HUES64 (cell line): ENCODE measurements around the gene CTSC.

Experiments
- H3K27ac ChIP-seq: 2 replicates; pipeline ENCODE4 v1.7.0; 2013; ENCODE audit warnings: low read depth, low read length, inconsistent platforms
- H3K27me3 ChIP-seq: 2 replicates; pipeline ENCODE4 v1.6.1; 2013; ENCODE audit warnings: mild to moderate bottlenecking, low read length; ENCODE audit not compliant: insufficient read depth
- H3K36me3 ChIP-seq: 2 replicates; pipeline ENCODE4 v1.6.1; 2013; ENCODE audit warnings: mild to moderate bottlenecking, low read length; ENCODE audit not compliant: insufficient read depth
- H3K4me1 ChIP-seq: 2 replicates; pipeline ENCODE4 v1.6.1; 2013; ENCODE audit warnings: mild to moderate bottlenecking, low read length, moderate library complexity; ENCODE audit not compliant: insufficient read depth
- H3K4me3 ChIP-seq: 2 replicates; pipeline ENCODE4 v1.5.1; 2013; ENCODE audit warnings: mild to moderate bottlenecking, low read length, moderate library complexity
- H3K9ac ChIP-seq: 2 replicates; pipeline ENCODE4 v1.6.1; 2013; ENCODE audit warnings: mild to moderate bottlenecking, low read depth, low read length
- H3K9me3 ChIP-seq: 2 replicates; pipeline ENCODE4 v1.6.1; 2013; ENCODE audit warnings: low read depth, low read length; ENCODE audit not compliant: insufficient read depth
- WGBS: fragments of 150-250, 120-280 bp; methylation state at CpG from one replicate; pipeline ENCODE4 v1.1.7; 2013; ENCODE audit warnings: missing lambda C conversion rate; 5-methylcytosine and 5-hydroxymethylcytosine counted together

The CTSC gene

GRCh38 chr11:88301488-88302140, 35.9 kb downstream of the CTSC start:
- WGBS = 70% methylated on average over 8 of the region's 9 CpGs
- H3K9me3 ChIP-seq = no peaks in the 10 kb centered on the region
- peaks cover 83% of the 10 kb centered on the region for H3K36me3 ChIP-seq
- peak overlapping the region; percentile 84 for H3K27ac ChIP-seq
- H3K4me3 ChIP-seq = no peak overlapping the region
- H3K4me1 ChIP-seq = peaks cover 51% of the 10 kb centered on the region
- peak overlapping the region; percentile 21; the same call in 1 of the 2 replicates for H3K9ac ChIP-seq
- H3K27me3 ChIP-seq = no peaks in the 10 kb centered on the region

DNA sequence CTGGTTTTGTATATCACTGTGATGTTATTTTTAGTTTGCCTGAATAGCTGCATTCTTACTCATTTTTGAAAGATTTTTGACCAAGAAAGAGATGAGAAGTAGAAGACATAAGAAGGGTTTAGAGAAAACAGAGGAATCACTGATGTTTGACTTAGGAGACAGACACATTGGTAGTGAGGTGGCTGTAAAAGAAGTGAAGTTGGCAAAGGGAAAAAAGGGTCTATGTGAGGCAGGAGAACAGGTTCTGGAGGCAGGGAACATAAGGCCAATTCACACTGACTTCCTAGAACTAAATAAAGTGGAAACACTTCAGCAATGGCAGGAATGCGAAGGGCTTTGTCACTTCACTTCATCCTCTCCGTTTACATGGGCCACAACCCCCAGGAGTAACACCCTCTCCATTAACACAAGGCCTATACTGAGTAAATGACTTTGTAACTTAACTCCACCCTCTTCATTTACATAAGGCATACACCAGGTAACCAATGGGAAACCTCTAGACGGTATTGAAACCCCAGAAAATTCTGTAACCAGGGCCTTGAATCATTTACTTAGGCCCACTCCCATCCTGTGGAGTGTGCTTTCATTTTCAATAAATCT, 36.5 kb downstream of the CTSC start:
- Histone ChIP-seq H3K27ac (peak overlapping the region; percentile 84), H3K36me3 (peaks cover 83% of the 10 kb centered on the region)
- 26% methylated on average over 3 of the region's 3 CpGs for WGBS

GRCh38 chr11:88297863-88298262, 39.7 kb downstream of the CTSC start:
- 98% methylated on average over 2 of the region's 2 CpGs for WGBS
- Histone ChIP-seq H3K9me3 (no peaks in the 10 kb centered on the region), H3K4me1 (peaks cover 49% of the 10 kb centered on the region), H3K9ac (no peak overlapping the region), H3K36me3 (peaks cover 83% of the 10 kb centered on the region), H3K4me3 (no peak overlapping the region), H3K27ac (no peak overlapping the region), H3K27me3 (no peaks in the 10 kb centered on the region)

More for the DNA sequence above, 36.5 kb downstream of the CTSC start:
- Histone ChIP-seq H3K4me1 (peaks cover 49% of the 10 kb centered on the region), H3K27me3 (no peaks in the 10 kb centered on the region), H3K4me3 (0 out of 2 replicates have a peak overlapping the region, but pooled peaks have one; percentile 0), H3K9ac (peak overlapping the region; percentile 31; the same call in 1 of the 2 replicates), H3K9me3 (no peaks in the 10 kb centered on the region)

- Histone ChIP-seq H3K27ac (no peak overlapping the region), H3K36me3 (peaks cover 83% of the 10 kb centered on the region), H3K9ac (no peak overlapping the region), H3K4me3 (no peak overlapping the region), H3K9me3 (no peaks in the 10 kb centered on the region), H3K27me3 (no peaks in the 10 kb centered on the region), H3K4me1 (peaks cover 49% of the 10 kb centered on the region)
- 64% methylated on average over 2 of the region's 2 CpGs for WGBS
These were observed 40.1 kb downstream of the CTSC start for GRCh38 chr11:88297421-88297820.

DNA sequence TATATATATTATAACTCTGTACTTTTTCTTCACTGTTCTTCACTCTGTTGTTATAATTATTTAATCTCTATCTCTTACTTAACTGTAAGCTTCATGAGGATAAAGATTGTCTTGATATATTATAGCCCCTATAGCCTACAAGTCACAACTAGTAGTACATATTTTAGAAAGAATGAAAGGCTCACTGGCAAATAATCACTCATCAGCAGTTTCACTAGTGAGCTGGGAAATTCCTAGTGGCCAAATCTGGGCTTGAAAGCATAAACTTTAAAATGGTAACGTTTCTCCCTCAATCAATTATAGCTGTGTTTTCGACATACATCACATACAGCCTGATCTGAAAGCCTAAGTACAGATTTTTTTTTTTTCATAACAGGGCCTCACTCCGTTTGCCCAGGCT, 42.5 kb downstream of the CTSC start:
- peaks cover 88% of the 10 kb centered on the region for H3K36me3 ChIP-seq

GRCh38 chr11:88293931-88294330, 43.6 kb downstream of the CTSC start:
- Histone ChIP-seq H3K36me3 (peaks cover 87% of the 10 kb centered on the region), H3K4me1 (peaks cover 18% of the 10 kb centered on the region), H3K27me3 (no peaks in the 10 kb centered on the region), H3K9me3 (no peaks in the 10 kb centered on the region), H3K9ac (no peak overlapping the region), H3K4me3 (no peak overlapping the region), H3K27ac (no peak overlapping the region)
- WGBS = 87% methylated on average over 3 of the region's 3 CpGs

More for the DNA sequence above, 42.5 kb downstream of the CTSC start:
- WGBS = 95% methylated on average over 3 of the region's 3 CpGs
- Histone ChIP-seq H3K4me3 (no peak overlapping the region), H3K9me3 (no peaks in the 10 kb centered on the region), H3K9ac (no peak overlapping the region), H3K4me1 (peaks cover 29% of the 10 kb centered on the region), H3K27ac (no peak overlapping the region), H3K27me3 (no peaks in the 10 kb centered on the region)

DNA sequence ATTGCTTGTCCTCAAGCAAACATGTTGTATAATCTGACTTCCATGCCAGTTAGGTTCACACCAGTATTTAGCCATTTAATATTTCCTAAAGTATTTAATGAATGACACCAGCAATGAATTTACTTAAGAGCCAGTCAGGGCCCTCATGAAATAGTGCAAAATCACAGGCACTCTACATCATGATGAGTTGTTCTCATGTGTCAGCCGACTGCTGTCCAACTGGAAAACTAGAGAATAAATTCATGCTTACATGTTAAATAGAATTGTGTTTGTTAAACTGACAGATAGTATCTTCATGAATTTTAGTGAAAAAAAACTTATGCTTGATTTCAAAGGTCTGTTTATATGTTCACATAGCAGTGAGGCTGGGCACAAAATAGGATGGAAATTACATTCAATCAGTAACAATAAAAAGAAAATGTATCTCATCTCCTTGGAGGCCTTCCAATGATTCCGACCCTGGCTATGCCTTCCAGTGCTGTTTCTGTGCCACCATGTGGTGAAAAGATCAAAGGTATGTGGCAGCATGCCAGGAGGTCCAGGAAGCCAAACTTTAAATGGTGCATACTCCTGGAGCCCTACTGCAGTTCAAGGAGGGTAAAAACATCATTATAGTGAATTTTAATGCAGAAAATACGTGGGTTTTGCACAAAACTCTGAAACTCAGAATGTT, 45.2 kb downstream of the CTSC start:
- peaks cover 2% of the 10 kb centered on the region for H3K4me1 ChIP-seq
- H3K4me3 ChIP-seq = no peak overlapping the region
- no peaks in the 10 kb centered on the region for H3K27me3 ChIP-seq
- H3K9me3 ChIP-seq = no peaks in the 10 kb centered on the region
- H3K27ac ChIP-seq = no peak overlapping the region
- WGBS = 94% methylated on average over 3 of the region's 3 CpGs
- no peak overlapping the region for H3K9ac ChIP-seq
- H3K36me3 ChIP-seq = peaks cover 85% of the 10 kb centered on the region

DNA sequence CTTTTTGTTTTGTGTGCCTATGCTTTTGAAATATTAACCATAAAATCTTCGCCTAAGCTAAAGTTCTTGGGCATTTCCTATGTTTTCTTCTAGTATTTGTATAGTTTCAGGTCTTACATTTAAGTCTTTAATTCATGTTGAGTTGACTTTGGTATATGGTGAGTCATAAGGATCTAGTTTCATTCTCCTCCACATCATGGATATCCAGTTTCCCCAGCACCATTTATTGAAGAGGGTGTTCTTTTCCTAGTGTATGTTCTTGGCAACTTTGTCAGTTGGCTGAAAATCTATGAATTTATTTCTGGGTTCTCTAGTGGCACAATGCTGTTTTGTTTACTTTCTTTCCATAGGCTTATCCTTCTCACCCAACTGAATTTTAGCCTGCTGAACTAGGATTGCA, 49.0 kb downstream of the CTSC start:
- Histone ChIP-seq H3K4me1 (no peaks in the 10 kb centered on the region), H3K9ac (no peak overlapping the region), H3K27ac (no peak overlapping the region), H3K36me3 (peaks cover 51% of the 10 kb centered on the region), H3K9me3 (no peaks in the 10 kb centered on the region), H3K4me3 (no peak overlapping the region), H3K27me3 (no peaks in the 10 kb centered on the region)
- WGBS = 83% methylated on average over 1 of the region's 1 CpG

GRCh38 chr11:88284336-88285050, 53.0 kb downstream of the CTSC start:
- no peak overlapping the region for H3K27ac ChIP-seq
- no peak overlapping the region for H3K9ac ChIP-seq
- H3K27me3 ChIP-seq = no peaks in the 10 kb centered on the region
- no peak overlapping the region for H3K4me3 ChIP-seq
- no peaks in the 10 kb centered on the region for H3K9me3 ChIP-seq
- peaks cover 22% of the 10 kb centered on the region for H3K36me3 ChIP-seq
- no peaks in the 10 kb centered on the region for H3K4me1 ChIP-seq

- Histone ChIP-seq H3K36me3 (peaks cover 7% of the 10 kb centered on the region), H3K4me1 (no peaks in the 10 kb centered on the region), H3K9me3 (no peaks in the 10 kb centered on the region), H3K9ac (no peak overlapping the region), H3K27me3 (no peaks in the 10 kb centered on the region), H3K27ac (no peak overlapping the region), H3K4me3 (no peak overlapping the region)
- WGBS = 89% methylated on average over 1 of the region's 1 CpG
These were observed 54.6 kb downstream of the CTSC start for GRCh38 chr11:88282747-88283515.
